WTC11 (cell line): ENCODE measurements around the gene ARHGAP30. TPM values are rescaled to one million over a fixed set of nuclear protein-coding genes. Genes with fewer than 3 reads are reported as not detected.

Experiments
- ATAC-seq: fragments of 200-7000 bp; cut with Tn5 transposase; 2 replicates; pipeline ENCODE4 v1.10.0; 2021; ENCODE audit warnings: mild to moderate bottlenecking, moderate library complexity
- CTCF ChIA-PET: fragments of 300-600 bp; sonication (Branson Sonifier 250); formaldehyde crosslinking; loops from one replicate; lab custom pipeline; 2021; ENCODE audit warnings: antibody characterized with exemption; lab: Charles Lee
- POLR2A ChIA-PET: fragments of 350-600 bp; sonication (Branson Sonifier 250); formaldehyde crosslinking; loops from one replicate; lab custom pipeline; 2021; ENCODE audit warnings: antibody characterized with exemption; lab: Charles Lee
- DNase-seq: peaks from one replicate; pipeline ENCODE4 v3.0.0; 2021; ENCODE audit warnings: low spot score
- H3K27ac Mint-ChIP-seq: 2 replicates; pipeline ENCODE4 v1.8.0; 2021; ENCODE audit warnings: mixed read lengths
- H3K27me3 Mint-ChIP-seq: 2 replicates; pipeline ENCODE4 v1.8.0; 2021; ENCODE audit warnings: low read depth, mild to moderate bottlenecking, moderate library complexity, mixed read lengths
- H3K36me3 Mint-ChIP-seq: 2 replicates; pipeline ENCODE4 v1.8.0; 2021; ENCODE audit warnings: mixed read lengths
- H3K4me1 Mint-ChIP-seq: 2 replicates; pipeline ENCODE4 v1.8.0; 2022; ENCODE audit warnings: mixed read lengths
- H3K4me3 Mint-ChIP-seq: 2 replicates; pipeline ENCODE4 v1.8.0; 2021; ENCODE audit warnings: mild to moderate bottlenecking, moderate library complexity, mixed read lengths
- H3K9me3 Mint-ChIP-seq: 2 replicates; pipeline ENCODE4 v1.8.0; 2021; ENCODE audit warnings: mixed read lengths
- ERG ChIP-seq: fragments of 250-450 bp; sonication (Bioruptor Pico); IDR thresholded peaks from 2 replicates; pipeline ENCODE4 v1.8.0; 2021; ENCODE audit warnings: mild to moderate bottlenecking
- FOXP1 ChIP-seq: sonication (generic); formaldehyde crosslinking; IDR thresholded peaks from 2 replicates; pipeline ENCODE4 v1.8.0; 2022; ENCODE audit warnings: missing genetic modification reagents, mild to moderate bottlenecking, moderate library complexity, borderline replicate concordance
- HMGA2 ChIP-seq: fragments of 250-450 bp; sonication (Bioruptor Pico); IDR thresholded peaks from 2 replicates; pipeline ENCODE4 v1.4.0; 2021; ENCODE audit warnings: mild to moderate bottlenecking, moderate library complexity
- IRF2 ChIP-seq: sonication (generic); formaldehyde crosslinking; IDR thresholded peaks from 2 replicates; pipeline ENCODE4 v1.8.0; 2022; ENCODE audit warnings: low read depth, missing genetic modification reagents, borderline replicate concordance
- MAX ChIP-seq: sonication (generic); formaldehyde crosslinking; IDR thresholded peaks from 2 replicates; pipeline ENCODE4 v1.8.0; 2022; ENCODE audit warnings: mild to moderate bottlenecking, missing genetic modification reagents
- MYBL2 ChIP-seq: sonication (generic); formaldehyde crosslinking; IDR thresholded peaks from 2 replicates; pipeline ENCODE4 v1.8.1; 2023; ENCODE audit warnings: mild to moderate bottlenecking, moderate library complexity, missing genetic modification reagents
- NFE2L1 ChIP-seq: sonication (generic); formaldehyde crosslinking; IDR thresholded peaks from 2 replicates; pipeline ENCODE4 v1.8.1; 2023; ENCODE audit warnings: missing genetic modification reagents
- NR3C1 ChIP-seq: sonication (generic); formaldehyde crosslinking; conservative IDR thresholded peaks from 2 replicates; pipeline ENCODE4 v1.8.1; 2023; ENCODE audit warnings: low read depth, mild to moderate bottlenecking, missing genetic modification reagents
- PRDM15 ChIP-seq: sonication (generic); formaldehyde crosslinking; IDR thresholded peaks from 2 replicates; pipeline ENCODE4 v1.8.0; 2022; ENCODE audit warnings: missing genetic modification reagents
- RELA ChIP-seq: sonication (generic); formaldehyde crosslinking; IDR thresholded peaks from 2 replicates; pipeline ENCODE4 v1.8.1; 2022; ENCODE audit warnings: missing genetic modification reagents, mild to moderate bottlenecking, borderline replicate concordance
- TCF7 ChIP-seq: sonication (generic); formaldehyde crosslinking; IDR thresholded peaks from 2 replicates; pipeline ENCODE4 v1.8.0; 2022; ENCODE audit warnings: mild to moderate bottlenecking, low read depth, missing genetic modification reagents, moderate library complexity
- TEAD4 ChIP-seq: sonication (generic); formaldehyde crosslinking; IDR thresholded peaks from 2 replicates; pipeline ENCODE4 v1.8.0; 2022; ENCODE audit warnings: mild to moderate bottlenecking, missing genetic modification reagents
- TP53 ChIP-seq: sonication (generic); formaldehyde crosslinking; IDR thresholded peaks from 2 replicates; pipeline ENCODE4 v1.8.1; 2023; ENCODE audit warnings: mild to moderate bottlenecking, missing genetic modification reagents
- ZNF396 ChIP-seq: fragments of 250-450 bp; sonication (Bioruptor Pico); IDR thresholded peaks from 2 replicates; pipeline ENCODE4 v1.8.0; 2021; ENCODE audit warnings: mild to moderate bottlenecking, moderate library complexity, borderline replicate concordance
- ZNF416 ChIP-seq: fragments of 250-450 bp; sonication (Bioruptor Pico); IDR thresholded peaks from 2 replicates; pipeline ENCODE4 v1.9.0; 2021; ENCODE audit warnings: mild to moderate bottlenecking, inconsistent platforms
- total RNA-seq: library from RNA; stranded (reverse); gene quantifications from 3 replicates; pipeline ENCODE4 v1.2.3, GENCODE V29; 2021
- TF ChIP-seq, protein P1 (sequence below): sonication (generic); formaldehyde crosslinking; IDR thresholded peaks from 2 replicates; pipeline ENCODE4 v1.8.1; 2023; ENCODE audit warnings: mild to moderate bottlenecking, missing genetic modification reagents, moderate library complexity
- TF ChIP-seq, protein P2 (sequence below): sonication (generic); formaldehyde crosslinking; IDR thresholded peaks from 2 replicates; pipeline ENCODE4 v1.8.1; 2022; ENCODE audit warnings: low read depth, missing genetic modification reagents, borderline replicate concordance
- TF ChIP-seq, protein P3 (sequence below): fragments of 200-600 bp; IDR thresholded peaks from 2 replicates; pipeline ENCODE4 v1.8.0; 2022; ENCODE audit warnings: antibody characterized with exemption
- TF ChIP-seq, protein P4 (sequence below): sonication (generic); formaldehyde crosslinking; IDR thresholded peaks from 2 replicates; pipeline ENCODE4 v1.8.1; 2022; ENCODE audit warnings: missing genetic modification reagents, borderline replicate concordance
- TF ChIP-seq, protein P5 (sequence below): sonication (generic); formaldehyde crosslinking; IDR thresholded peaks from 2 replicates; pipeline ENCODE4 v1.8.1; 2022; ENCODE audit warnings: low read depth, mild to moderate bottlenecking, moderate library complexity, missing genetic modification reagents, borderline replicate concordance

The ARHGAP30 gene
- total RNA-seq, 1 experiment from 2014 or later, result 0.52 TPM

- no peak within 1 kb of the TSS for H3K4me3 Mint-ChIP-seq
- TF ChIP-seq ZNF396 (CRISPR knock-in tag), result no peak
- no peak for TF ChIP-seq TP53 (CRISPR knock-in tag)
- TF ChIP-seq HMGA2 (CRISPR knock-in tag), result no peak
- TF ChIP-seq NR3C1 (CRISPR knock-in tag), result no peak
- TF ChIP-seq, protein P1, sequence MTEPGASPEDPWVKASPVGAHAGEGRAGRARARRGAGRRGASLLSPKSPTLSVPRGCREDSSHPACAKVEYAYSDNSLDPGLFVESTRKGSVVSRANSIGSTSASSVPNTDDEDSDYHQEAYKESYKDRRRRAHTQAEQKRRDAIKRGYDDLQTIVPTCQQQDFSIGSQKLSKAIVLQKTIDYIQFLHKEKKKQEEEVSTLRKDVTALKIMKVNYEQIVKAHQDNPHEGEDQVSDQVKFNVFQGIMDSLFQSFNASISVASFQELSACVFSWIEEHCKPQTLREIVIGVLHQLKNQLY (CRISPR knock-in tag), result no peak
- TF ChIP-seq MAX (CRISPR knock-in tag), result no peak
- TF ChIP-seq TEAD4, result no peak
- TF ChIP-seq, protein P2, sequence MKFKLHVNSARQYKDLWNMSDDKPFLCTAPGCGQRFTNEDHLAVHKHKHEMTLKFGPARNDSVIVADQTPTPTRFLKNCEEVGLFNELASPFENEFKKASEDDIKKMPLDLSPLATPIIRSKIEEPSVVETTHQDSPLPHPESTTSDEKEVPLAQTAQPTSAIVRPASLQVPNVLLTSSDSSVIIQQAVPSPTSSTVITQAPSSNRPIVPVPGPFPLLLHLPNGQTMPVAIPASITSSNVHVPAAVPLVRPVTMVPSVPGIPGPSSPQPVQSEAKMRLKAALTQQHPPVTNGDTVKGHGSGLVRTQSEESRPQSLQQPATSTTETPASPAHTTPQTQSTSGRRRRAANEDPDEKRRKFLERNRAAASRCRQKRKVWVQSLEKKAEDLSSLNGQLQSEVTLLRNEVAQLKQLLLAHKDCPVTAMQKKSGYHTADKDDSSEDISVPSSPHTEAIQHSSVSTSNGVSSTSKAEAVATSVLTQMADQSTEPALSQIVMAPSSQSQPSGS (CRISPR knock-in tag), result no peak
- TF ChIP-seq, protein P3, sequence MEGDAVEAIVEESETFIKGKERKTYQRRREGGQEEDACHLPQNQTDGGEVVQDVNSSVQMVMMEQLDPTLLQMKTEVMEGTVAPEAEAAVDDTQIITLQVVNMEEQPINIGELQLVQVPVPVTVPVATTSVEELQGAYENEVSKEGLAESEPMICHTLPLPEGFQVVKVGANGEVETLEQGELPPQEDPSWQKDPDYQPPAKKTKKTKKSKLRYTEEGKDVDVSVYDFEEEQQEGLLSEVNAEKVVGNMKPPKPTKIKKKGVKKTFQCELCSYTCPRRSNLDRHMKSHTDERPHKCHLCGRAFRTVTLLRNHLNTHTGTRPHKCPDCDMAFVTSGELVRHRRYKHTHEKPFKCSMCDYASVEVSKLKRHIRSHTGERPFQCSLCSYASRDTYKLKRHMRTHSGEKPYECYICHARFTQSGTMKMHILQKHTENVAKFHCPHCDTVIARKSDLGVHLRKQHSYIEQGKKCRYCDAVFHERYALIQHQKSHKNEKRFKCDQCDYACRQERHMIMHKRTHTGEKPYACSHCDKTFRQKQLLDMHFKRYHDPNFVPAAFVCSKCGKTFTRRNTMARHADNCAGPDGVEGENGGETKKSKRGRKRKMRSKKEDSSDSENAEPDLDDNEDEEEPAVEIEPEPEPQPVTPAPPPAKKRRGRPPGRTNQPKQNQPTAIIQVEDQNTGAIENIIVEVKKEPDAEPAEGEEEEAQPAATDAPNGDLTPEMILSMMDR, result no peak
- no peak for TF ChIP-seq TCF7 (CRISPR knock-in tag)
- no peak for TF ChIP-seq ERG (CRISPR knock-in tag)
- no peak within 1 kb of the TSS for H3K27ac Mint-ChIP-seq
- ChIA-PET POLR2A (interaction anchor here (1.4 kb wide), 1 partner anchor 18 kb away, joined by 3 read pairs; no protein-coding TSS in a partner anchor), CTCF (interaction anchor here (0.7 to 3.0 kb wide), 13 partner anchors 8 to 254 kb away, joined by 3 to 23 read pairs (median 3); partner anchors contain the start of genes ARHGAP30, KLHDC9 and TSTD1)
- ATAC-seq (peak; percentile 77), DNase-seq (peak; percentile 46)
- no peaks in the 10 kb centered on the region for H3K9me3 Mint-ChIP-seq
- no peaks in the 10 kb centered on the region for H3K36me3 Mint-ChIP-seq
- H3K27me3 Mint-ChIP-seq, result no peaks in the 10 kb centered on the region
- peaks cover 21% of the 10 kb centered on the region for H3K4me1 Mint-ChIP-seq
Measured at GRCh38 chr1:161089251-161089924, 19.7 kb upstream of the ARHGAP30 start, which contains the start of gene NECTIN4. Gene NECTIN4, minus strand, starts transcription at chr1:161089558. Its CDS starts 262 bp downstream, at chr1:161089296.

GRCh38 chr1:161088587-161089110 is 19.0 kb upstream of the ARHGAP30 start:
- no peak overlapping the region for H3K4me3 Mint-ChIP-seq
- H3K27me3 Mint-ChIP-seq, result no peaks in the 10 kb centered on the region
- ChIA-PET CTCF (interaction anchor here (0.7 to 3.0 kb wide), 13 partner anchors 8 to 254 kb away, joined by 3 to 23 read pairs (median 3); partner anchors contain the start of genes ARHGAP30 and KLHDC9), POLR2A (interaction anchor here (1.4 kb wide), 1 partner anchor 17 kb away, joined by 3 read pairs; no protein-coding TSS in a partner anchor)
- no peak overlapping the region for H3K27ac Mint-ChIP-seq
- no peak for DNase-seq
- ATAC-seq, result no peak
- peaks cover 26% of the 10 kb centered on the region for H3K4me1 Mint-ChIP-seq
- no peaks in the 10 kb centered on the region for H3K9me3 Mint-ChIP-seq
- H3K36me3 Mint-ChIP-seq, result no peaks in the 10 kb centered on the region
- no peak for TF ChIP-seq IRF2 (CRISPR knock-in tag)
- TF ChIP-seq ZNF416 (CRISPR knock-in tag), result no peak
- no peak for TF ChIP-seq MYBL2 (CRISPR knock-in tag)
- TF ChIP-seq, protein P4, sequence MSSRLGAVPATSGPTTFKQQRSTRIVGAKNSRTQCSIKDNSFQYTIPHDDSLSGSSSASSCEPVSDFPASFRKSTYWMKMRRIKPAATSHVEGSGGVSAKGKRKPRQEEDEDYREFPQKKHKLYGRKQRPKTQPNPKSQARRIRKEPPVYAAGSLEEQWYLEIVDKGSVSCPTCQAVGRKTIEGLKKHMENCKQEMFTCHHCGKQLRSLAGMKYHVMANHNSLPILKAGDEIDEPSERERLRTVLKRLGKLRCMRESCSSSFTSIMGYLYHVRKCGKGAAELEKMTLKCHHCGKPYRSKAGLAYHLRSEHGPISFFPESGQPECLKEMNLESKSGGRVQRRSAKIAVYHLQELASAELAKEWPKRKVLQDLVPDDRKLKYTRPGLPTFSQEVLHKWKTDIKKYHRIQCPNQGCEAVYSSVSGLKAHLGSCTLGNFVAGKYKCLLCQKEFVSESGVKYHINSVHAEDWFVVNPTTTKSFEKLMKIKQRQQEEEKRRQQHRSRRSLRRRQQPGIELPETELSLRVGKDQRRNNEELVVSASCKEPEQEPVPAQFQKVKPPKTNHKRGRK, result no peak
- no peak for TF ChIP-seq TEAD4
- TF ChIP-seq, protein P5, sequence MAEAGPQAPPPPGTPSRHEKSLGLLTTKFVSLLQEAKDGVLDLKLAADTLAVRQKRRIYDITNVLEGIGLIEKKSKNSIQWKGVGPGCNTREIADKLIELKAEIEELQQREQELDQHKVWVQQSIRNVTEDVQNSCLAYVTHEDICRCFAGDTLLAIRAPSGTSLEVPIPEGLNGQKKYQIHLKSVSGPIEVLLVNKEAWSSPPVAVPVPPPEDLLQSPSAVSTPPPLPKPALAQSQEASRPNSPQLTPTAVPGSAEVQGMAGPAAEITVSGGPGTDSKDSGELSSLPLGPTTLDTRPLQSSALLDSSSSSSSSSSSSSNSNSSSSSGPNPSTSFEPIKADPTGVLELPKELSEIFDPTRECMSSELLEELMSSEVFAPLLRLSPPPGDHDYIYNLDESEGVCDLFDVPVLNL (CRISPR knock-in tag), result no peak
- no peak for TF ChIP-seq NFE2L1
- no peak for TF ChIP-seq FOXP1
- no peak for TF ChIP-seq PRDM15 (CRISPR knock-in tag)
- TF ChIP-seq RELA, result no peak
